ENCODE measurements around the gene TUT1.

The TUT1 gene

DNA sequence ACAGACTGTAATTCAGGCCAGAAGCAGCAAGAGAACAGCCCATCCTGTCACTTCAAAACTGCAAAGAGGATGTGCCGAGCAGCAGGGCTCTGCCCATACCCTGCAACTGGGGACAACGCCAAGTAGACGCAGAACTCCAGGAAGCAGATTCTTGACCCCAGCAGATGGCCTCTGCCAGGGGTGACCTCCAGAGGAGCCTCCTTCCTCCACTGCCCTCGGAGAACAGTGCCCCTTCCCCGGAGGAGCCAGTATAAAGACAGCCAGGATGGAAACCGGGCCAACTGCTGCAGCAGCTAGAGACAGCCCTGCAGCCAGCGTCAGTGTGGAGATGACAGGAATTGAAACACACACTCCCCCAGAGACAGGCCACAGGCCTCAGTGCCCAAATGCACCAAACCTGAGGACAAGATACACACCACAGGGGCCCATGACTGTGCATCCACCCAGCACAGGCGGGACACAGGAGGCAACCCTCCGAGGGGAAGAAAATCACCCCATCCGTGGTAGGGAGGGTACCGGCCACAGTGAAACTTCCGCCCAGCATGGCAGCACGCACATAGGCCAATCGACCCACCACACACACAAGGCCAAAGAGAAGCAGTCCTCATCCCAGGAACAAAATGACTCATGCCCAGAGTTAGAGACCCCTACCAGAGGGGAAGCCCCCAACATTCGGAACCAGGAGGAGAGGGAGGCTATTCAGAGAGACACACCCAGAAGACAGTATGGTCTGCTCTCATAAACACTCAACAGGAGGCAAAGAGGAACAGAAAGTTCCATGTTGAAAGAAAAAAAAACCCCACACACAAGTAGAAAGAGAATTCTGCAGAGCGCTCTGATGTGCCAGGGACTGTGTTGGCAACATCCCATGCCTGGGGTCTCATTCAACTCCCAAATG, 50.3 kb downstream of the TUT1 start:
- no peak for FAIRE-seq

GRCh38 chr11:62539238-62539925, 51.9 kb downstream of the TUT1 start:
- FAIRE-seq = no peak

GRCh38 chr11:62538470-62539237, 52.7 kb downstream of the TUT1 start:
- no peak for FAIRE-seq

GRCh38 chr11:62536301-62536957, 54.9 kb downstream of the TUT1 start:
- FAIRE-seq = no peak

DNA sequence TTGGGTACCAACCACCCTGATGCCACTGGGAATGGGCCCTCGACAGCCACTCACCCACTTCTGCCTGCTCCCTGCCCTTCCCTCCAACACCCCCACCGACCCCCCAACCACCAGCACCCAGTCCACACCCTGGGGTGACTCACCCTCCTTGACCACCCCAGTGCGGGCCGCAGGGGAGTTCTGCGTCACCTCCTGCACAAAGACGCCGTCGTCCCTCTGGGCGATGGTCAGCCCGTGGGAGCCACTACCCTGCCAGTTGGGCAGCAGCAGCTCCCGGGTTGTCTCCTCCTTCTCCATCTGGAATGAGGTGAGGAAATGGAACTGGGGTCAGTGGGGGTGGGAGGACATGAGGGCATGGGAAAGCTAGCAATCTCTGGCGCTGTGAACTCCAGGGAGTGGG, 55.5 kb downstream of the TUT1 start:
- no peak for FAIRE-seq

DNA sequence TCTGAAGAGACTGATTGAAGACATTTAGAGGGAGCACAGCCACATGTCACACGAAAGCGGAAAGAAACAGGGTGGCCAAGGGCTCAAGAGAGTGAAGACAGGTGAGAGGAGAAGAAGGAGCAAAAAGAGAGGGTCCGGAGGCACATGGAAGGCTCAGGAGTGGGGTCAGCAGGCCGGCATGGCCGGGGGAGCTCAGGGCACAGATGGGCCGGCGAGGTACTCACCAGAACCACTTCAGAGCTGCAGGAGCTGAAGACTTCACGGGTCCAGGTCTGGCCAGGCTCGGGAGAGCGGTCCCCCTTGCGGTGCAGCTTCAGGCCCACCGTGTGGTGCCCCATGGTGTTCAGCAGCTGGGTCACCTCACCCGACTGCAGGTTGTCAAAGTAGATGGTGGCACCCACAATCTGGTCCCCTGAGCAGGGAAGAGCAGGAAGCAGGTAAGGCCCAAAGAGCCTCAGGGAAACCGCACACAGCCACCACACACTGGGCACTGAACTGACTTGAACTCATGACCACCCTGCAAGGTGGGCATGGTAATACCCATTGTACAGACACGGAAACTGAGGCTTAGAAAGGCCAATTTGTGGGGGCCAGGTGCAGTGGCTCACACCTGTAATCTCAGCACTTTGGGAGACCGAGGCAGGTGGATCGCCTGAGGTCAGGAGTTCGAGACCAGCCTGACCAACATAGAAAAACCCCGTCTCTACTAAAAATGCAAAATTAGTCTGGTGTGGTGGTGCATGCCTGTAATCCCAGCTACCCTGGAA, 56.4 kb downstream of the TUT1 start:
- no peak for FAIRE-seq

- FAIRE-seq = no peak
Observed at GRCh38 chr11:62532096-62532495, 59.2 kb downstream of the TUT1 start.
